NB4 (cell line): Measurements from ENCODE around the gene IL36B.

Source experiments
- DNase-seq: peaks from one replicate; pipeline ENCODE4 v3.0.0; 2010; ENCODE audit warnings: low read depth
- H3K4me3 ChIP-seq: one replicate; pipeline ENCODE4 v1.5.1; 2011; ENCODE audit warnings: mild to moderate bottlenecking, low read depth, low read length, moderate library complexity
- CTCF ChIP-seq: IDR thresholded peaks from one replicate; pipeline ENCODE4 v1.5.1; 2012; ENCODE audit warnings: low read depth, low read length
- MAX ChIP-seq: IDR thresholded peaks from 2 replicates; pipeline ENCODE4 v1.6.1; 2011; ENCODE audit warnings: low read depth, low read length
- MYC ChIP-seq: IDR thresholded peaks from 2 replicates; pipeline ENCODE4 v1.6.1; 2011; ENCODE audit warnings: low read depth, low read length
- POLR2A ChIP-seq: IDR thresholded peaks from 2 replicates; pipeline ENCODE4 v1.6.1; 2011; ENCODE audit warnings: mild to moderate bottlenecking; ENCODE audit not compliant: insufficient read length; ENCODE audit errors: extremely low read depth

The IL36B gene

GRCh38 chr2:113009622-113010021, 43.0 kb downstream of the IL36B start:
- no peak overlapping the region for H3K4me3 ChIP-seq
- DNase-seq = no peak
- no peak for TF ChIP-seq CTCF
- TF ChIP-seq POLR2A = no peak
- TF ChIP-seq MAX = no peak
- TF ChIP-seq MYC = no peak

GRCh38 chr2:113007250-113007649, 45.4 kb downstream of the IL36B start:
- no peak for TF ChIP-seq MAX
- DNase-seq = no peak
- H3K4me3 ChIP-seq = no peak overlapping the region

GRCh38 chr2:113005030-113005509, 47.6 kb downstream of the IL36B start, which contains the start of gene IL36A:
TSS of gene IL36A (plus strand) at chr2:113005459. CDS start at chr2:113005872, 413 bp downstream.
- DNase-seq = peak; percentile 6
- TF ChIP-seq MAX (no peak), MYC (no peak), POLR2A (no peak), CTCF (no peak)
- no peak within 1 kb of the TSS for H3K4me3 ChIP-seq

GRCh38 chr2:113002677-113003076, 50.0 kb downstream of the IL36B start:
- DNase-seq = no peak

GRCh38 chr2:113000436-113000835, 52.2 kb downstream of the IL36B start:
- TF ChIP-seq POLR2A (no peak), MAX (no peak), CTCF (no peak), MYC (no peak)
- no peak overlapping the region for H3K4me3 ChIP-seq
- no peak for DNase-seq

More at GRCh38 chr2:113002677-113003076, 50.0 kb downstream of the IL36B start:
- TF ChIP-seq MYC (no peak), CTCF (no peak), MAX (no peak), POLR2A (no peak)
- no peak overlapping the region for H3K4me3 ChIP-seq

- H3K4me3 ChIP-seq = no peak overlapping the region
- no peak for DNase-seq
- no peak for TF ChIP-seq MAX
- no peak for TF ChIP-seq MYC
- no peak for TF ChIP-seq CTCF
- TF ChIP-seq POLR2A = no peak
Observed at GRCh38 chr2:112997151-112997550, 55.5 kb downstream of the IL36B start.
